ENCODE data around the gene PINK1.

DNA sequence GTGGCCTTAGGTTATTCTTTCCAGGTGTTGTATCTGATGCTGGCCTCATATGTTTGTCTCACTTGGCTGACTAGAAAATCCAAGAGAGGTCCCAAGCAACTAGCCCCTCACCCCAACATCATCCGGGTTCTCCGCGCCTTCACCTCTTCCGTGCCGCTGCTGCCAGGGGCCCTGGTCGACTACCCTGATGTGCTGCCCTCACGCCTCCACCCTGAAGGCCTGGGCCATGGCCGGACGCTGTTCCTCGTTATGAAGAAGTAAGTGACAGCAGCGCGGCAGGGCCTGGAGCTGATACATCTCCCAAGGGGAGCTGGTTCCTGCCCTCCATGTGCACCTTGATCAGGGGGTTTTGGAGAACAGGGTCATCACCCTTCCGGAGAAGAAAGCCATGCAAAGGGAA, 11.2 kb downstream of the PINK1 start:
- TF ChIP-seq, protein P1, sequence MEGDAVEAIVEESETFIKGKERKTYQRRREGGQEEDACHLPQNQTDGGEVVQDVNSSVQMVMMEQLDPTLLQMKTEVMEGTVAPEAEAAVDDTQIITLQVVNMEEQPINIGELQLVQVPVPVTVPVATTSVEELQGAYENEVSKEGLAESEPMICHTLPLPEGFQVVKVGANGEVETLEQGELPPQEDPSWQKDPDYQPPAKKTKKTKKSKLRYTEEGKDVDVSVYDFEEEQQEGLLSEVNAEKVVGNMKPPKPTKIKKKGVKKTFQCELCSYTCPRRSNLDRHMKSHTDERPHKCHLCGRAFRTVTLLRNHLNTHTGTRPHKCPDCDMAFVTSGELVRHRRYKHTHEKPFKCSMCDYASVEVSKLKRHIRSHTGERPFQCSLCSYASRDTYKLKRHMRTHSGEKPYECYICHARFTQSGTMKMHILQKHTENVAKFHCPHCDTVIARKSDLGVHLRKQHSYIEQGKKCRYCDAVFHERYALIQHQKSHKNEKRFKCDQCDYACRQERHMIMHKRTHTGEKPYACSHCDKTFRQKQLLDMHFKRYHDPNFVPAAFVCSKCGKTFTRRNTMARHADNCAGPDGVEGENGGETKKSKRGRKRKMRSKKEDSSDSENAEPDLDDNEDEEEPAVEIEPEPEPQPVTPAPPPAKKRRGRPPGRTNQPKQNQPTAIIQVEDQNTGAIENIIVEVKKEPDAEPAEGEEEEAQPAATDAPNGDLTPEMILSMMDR (IDR thresholded peaks at IDR 0.05) = no peak
- TF ChIP-seq POLR2A (IDR thresholded peaks at IDR 0.05) = no peak

Data from lower leg skin (tissue), 3 donors.